GM12865 (cell line): ENCODE data around the gene RPS28.
A peak's percentile ranks its signal among the peaks of the same experiment; 100 is the strongest.

Experiments used
- DNase-seq: peaks from one replicate; pipeline ENCODE4 v3.0.0; 2010; ENCODE audit warnings: low read depth
- H3K4me3 ChIP-seq: 2 replicates; pipeline ENCODE4 v1.5.1; 2011; ENCODE audit warnings: mild to moderate bottlenecking, low read depth, low read length, control low read depth
- CTCF ChIP-seq: IDR thresholded peaks from 2 replicates; pipeline ENCODE4 v1.5.1; 2011; ENCODE audit warnings: low read length, control low read depth, low read depth, inconsistent platforms; ENCODE audit not compliant: insufficient read depth; ENCODE audit errors: missing control alignments

The RPS28 gene

GRCh38 chr19:8332976-8333766, 11.9 kb downstream of the RPS28 start:
- no peak for TF ChIP-seq CTCF
- no peak for DNase-seq
- no peak overlapping the region for H3K4me3 ChIP-seq

- no peak for DNase-seq
- H3K4me3 ChIP-seq = no peak overlapping the region
- no peak for TF ChIP-seq CTCF
These were observed 12.6 kb downstream of the RPS28 start for GRCh38 chr19:8333767-8334457.

- peak; percentile 77 for DNase-seq
- H3K4me3 ChIP-seq = peak overlapping the region; percentile 26; the same call in 1 of the 2 replicates
- TF ChIP-seq CTCF = no peak
These were observed 13.4 kb downstream of the RPS28 start for GRCh38 chr19:8334458-8335342.

- TF ChIP-seq CTCF = peak; percentile 23
- H3K4me3 ChIP-seq = no peak overlapping the region
- DNase-seq = peak; percentile 35
These were observed 14.2 kb downstream of the RPS28 start for GRCh38 chr19:8335343-8336071.

- H3K4me3 ChIP-seq = no peak overlapping the region
- DNase-seq = no peak
- TF ChIP-seq CTCF = no peak
These were observed 14.8 kb downstream of the RPS28 start for GRCh38 chr19:8336072-8336569.

- no peak for TF ChIP-seq CTCF
- DNase-seq = no peak
- H3K4me3 ChIP-seq = no peak overlapping the region
These were observed 15.4 kb downstream of the RPS28 start for GRCh38 chr19:8336660-8337059.
